GM21528 (cell line): Measurements from ENCODE around the gene CCDC74B.
"Not testable (repeated sequence)": the region's sequence is repeated elsewhere in the genome, so short reads cannot be mapped to it uniquely, and the experiment has no call there.

ENCODE experiments used
- ATAC-seq: cut with Tn5 transposase; IDR thresholded peaks from one replicate; pipeline ENCODE4 v1.9.1; 2021; ENCODE audit warnings: mild to moderate bottlenecking, moderate library complexity; ENCODE audit not compliant: unreplicated experiment, low FRiP score

CCDC74B gene

DNA sequence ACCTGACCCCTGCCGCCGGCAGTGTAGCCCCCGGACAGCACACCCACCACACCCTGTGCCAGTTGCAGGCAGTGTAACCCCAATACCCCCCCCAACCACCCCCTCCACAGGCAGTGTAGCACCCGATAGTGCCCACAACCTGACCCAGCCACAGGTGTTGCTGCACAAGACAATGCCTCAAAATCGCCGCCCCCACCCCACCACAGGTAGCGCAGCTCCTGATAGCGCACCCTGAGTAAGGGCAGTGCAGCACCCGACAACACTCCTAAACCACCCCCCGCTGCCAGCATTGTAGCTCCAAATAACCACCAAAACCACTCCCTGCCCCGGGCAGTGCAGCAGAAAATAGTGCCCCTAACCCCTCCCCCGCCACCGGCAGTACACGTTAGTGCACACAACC lies 16.4 kb downstream of the CCDC74B start:
- not testable (repeated sequence) for ATAC-seq

DNA sequence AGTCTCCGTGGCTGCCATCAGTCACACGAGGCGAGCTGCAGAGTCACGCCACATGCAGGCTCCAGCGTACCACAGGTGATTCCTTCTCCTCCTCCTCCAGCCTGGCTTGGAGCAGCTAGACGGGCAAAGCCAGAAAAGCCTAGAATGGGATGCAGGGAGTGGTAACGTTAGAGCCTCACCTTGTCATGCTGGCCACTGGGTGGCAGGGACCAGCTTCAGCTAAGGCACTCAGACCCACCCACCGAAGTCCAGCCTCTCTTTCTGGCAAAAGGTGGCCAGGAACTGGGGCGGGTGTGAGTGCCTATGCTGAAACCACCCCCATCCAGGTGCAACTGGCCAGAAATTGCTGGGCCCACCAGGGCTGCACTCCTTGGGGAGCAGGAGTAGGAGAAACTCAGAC lies 17.2 kb downstream of the CCDC74B start:
- ATAC-seq, result not testable (repeated sequence)

DNA sequence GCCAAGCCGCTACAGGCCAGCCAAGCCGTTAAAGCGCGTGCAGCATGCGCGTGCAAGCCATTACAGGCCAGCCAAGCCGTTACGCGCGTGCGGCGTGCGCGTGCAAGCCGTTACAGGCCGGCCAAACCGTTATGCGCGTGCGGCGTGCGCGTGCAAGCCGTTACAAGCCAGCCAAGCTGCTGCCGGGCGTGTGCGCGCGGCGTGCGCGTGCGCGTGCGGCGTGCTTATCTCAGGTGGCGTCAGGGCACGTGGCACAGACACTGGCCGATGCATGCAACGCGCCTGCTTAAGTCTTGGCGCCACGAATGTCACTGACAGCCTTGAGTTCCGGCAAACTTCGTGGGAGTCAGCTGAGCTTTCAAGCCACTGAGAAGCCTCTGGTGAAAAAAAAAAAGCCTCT lies 24.0 kb downstream of the CCDC74B start:
- not testable (repeated sequence) for ATAC-seq

DNA sequence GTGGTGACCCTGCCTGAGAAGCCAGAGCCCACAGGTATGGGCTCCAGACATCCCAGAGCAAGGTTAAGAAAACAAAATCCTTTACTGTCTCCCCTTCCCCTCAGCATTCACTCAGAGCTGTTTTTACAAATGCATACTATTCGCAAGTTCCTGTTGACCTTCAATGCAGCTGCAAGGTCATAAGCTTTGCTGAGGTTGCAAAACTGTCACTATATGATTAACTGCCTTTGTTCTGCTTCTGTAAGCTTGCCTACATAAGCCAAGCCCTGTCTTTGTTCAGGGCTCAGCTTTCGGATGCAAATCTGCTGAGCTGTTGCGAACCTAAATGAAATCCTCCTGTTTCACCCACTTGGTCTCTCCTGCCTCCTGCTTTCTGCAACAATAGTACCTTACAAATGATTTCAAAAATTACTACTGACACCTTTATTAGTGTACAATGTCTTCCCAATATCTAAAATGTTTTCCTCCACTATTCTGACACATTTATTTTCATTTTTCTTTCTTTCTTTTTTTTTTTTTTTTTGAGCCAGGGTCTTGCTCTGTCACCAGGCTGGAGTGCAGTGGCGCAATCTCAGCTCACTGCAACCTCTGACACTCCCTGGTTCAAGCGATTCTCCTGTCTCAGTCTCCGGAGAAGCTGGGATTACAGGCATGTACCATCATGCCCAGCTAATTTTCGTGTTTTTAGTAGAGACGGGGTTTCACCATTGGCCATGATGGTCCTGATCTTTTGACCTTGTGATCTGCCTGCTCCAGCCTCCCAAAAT lies 42.1 kb downstream of the CCDC74B start:
- not testable (repeated sequence) for ATAC-seq
